Tibial nerve (tissue), 3 donors: ENCODE results near the gene KDELR3.

Source experiments
- POLR2A ChIP-seq, 2 donors: fragments of 450-650 bp; IDR thresholded peaks; one replicate each; pipeline ENCODE4 v1.6.1; 2017; ENCODE audit warnings: antibody characterized with exemption in 2 of 2, mild to moderate bottlenecking in 2 of 2, moderate library complexity in 2 of 2
- TF ChIP-seq, protein P1 (sequence below), 5 experiments: fragments of 200-600 bp in 3 of 5; fragments of 450-650 bp in 2 of 5; sonication (generic) in 3 of 5; IDR thresholded peaks; one replicate each; pipeline ENCODE4 v1.5.1; 2016 to 2019; ENCODE audit warnings: antibody characterized with exemption in 5 of 5, mild to moderate bottlenecking in 3 of 5, moderate library complexity in 2 of 5

DNA sequence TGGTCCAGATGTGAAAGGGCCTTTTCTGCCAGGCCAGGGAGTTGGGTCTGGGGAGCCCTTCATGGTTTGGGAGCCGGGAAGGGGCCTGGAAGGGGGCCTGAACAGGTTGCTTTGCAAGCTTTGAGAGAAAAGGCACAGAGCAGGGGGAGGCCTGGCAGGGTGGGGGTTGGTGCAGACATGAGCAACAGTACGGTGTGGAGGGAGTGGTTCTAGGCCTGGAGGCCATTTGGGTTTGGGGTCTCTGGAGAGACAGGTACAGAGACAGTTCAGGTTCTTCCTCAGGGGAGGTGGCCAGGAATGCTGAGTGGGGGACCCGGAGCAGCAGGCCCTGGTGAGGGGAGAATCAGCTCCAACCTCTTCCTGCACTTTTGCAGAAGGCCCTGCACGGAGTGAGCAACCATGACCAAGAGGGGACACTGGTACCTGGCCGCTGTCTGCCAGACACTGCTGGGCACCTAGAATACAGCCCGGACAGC lies 1.4 kb downstream of the KDELR3 start:
- TF ChIP-seq, protein P1, sequence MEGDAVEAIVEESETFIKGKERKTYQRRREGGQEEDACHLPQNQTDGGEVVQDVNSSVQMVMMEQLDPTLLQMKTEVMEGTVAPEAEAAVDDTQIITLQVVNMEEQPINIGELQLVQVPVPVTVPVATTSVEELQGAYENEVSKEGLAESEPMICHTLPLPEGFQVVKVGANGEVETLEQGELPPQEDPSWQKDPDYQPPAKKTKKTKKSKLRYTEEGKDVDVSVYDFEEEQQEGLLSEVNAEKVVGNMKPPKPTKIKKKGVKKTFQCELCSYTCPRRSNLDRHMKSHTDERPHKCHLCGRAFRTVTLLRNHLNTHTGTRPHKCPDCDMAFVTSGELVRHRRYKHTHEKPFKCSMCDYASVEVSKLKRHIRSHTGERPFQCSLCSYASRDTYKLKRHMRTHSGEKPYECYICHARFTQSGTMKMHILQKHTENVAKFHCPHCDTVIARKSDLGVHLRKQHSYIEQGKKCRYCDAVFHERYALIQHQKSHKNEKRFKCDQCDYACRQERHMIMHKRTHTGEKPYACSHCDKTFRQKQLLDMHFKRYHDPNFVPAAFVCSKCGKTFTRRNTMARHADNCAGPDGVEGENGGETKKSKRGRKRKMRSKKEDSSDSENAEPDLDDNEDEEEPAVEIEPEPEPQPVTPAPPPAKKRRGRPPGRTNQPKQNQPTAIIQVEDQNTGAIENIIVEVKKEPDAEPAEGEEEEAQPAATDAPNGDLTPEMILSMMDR (IDR thresholded peaks at IDR 0.05) = no peak
- TF ChIP-seq POLR2A (IDR thresholded peaks at IDR 0.05) = no peak
